ENCODE data around the gene RBM34.

The RBM34 gene

GRCh38 chr1:235139315-235139714 lies 21.7 kb downstream of the RBM34 start:
- H3K4me3 ChIP-seq (ENCODE audit: control insufficient read depth, low read depth, low read length) = no peak overlapping the region
- TF ChIP-seq CTCF (conservative IDR thresholded peaks at IDR 0.05; ENCODE audit: control insufficient read depth, insufficient read depth, low read depth, low read length) = no peak
- DNase-seq (ENCODE audit: low read depth) = no peak

GRCh38 chr1:235138821-235139220 lies 22.2 kb downstream of the RBM34 start:
- no peak for DNase-seq (ENCODE audit: low read depth)
- no peak for TF ChIP-seq CTCF (conservative IDR thresholded peaks at IDR 0.05; ENCODE audit: control insufficient read depth, insufficient read depth, low read depth, low read length)
- no peak overlapping the region for H3K4me3 ChIP-seq (ENCODE audit: control insufficient read depth, low read depth, low read length)

GRCh38 chr1:235136111-235136510 lies 24.9 kb downstream of the RBM34 start:
- H3K4me3 ChIP-seq (ENCODE audit: control insufficient read depth, low read depth, low read length) = no peak overlapping the region
- no peak for TF ChIP-seq CTCF (conservative IDR thresholded peaks at IDR 0.05; ENCODE audit: control insufficient read depth, insufficient read depth, low read depth, low read length)
- no peak for DNase-seq (ENCODE audit: low read depth)

GRCh38 chr1:235134171-235134570 lies 26.9 kb downstream of the RBM34 start:
- no peak for TF ChIP-seq CTCF (conservative IDR thresholded peaks at IDR 0.05; ENCODE audit: control insufficient read depth, insufficient read depth, low read depth, low read length)
- H3K4me3 ChIP-seq (ENCODE audit: control insufficient read depth, low read depth, low read length) = no peak overlapping the region
- DNase-seq (ENCODE audit: low read depth) = no peak

GRCh38 chr1:235133086-235133485 lies 28.0 kb downstream of the RBM34 start:
- DNase-seq (ENCODE audit: low read depth) = no peak
- no peak overlapping the region for H3K4me3 ChIP-seq (ENCODE audit: control insufficient read depth, low read depth, low read length)
- no peak for TF ChIP-seq CTCF (conservative IDR thresholded peaks at IDR 0.05; ENCODE audit: control insufficient read depth, insufficient read depth, low read depth, low read length)

GRCh38 chr1:235131961-235132360 lies 29.1 kb downstream of the RBM34 start:
- TF ChIP-seq CTCF (conservative IDR thresholded peaks at IDR 0.05; ENCODE audit: control insufficient read depth, insufficient read depth, low read depth, low read length) = no peak
- peak; percentile 25 for DNase-seq (ENCODE audit: low read depth)
- no peak overlapping the region for H3K4me3 ChIP-seq (ENCODE audit: control insufficient read depth, low read depth, low read length)

- no peak for DNase-seq (ENCODE audit: low read depth)
- TF ChIP-seq CTCF (conservative IDR thresholded peaks at IDR 0.05; ENCODE audit: control insufficient read depth, insufficient read depth, low read depth, low read length) = no peak
- H3K4me3 ChIP-seq (ENCODE audit: control insufficient read depth, low read depth, low read length) = no peak overlapping the region
These were observed 30.2 kb downstream of the RBM34 start for GRCh38 chr1:235130766-235131270.
